Stimulated activated CD4-positive, alpha-beta T cell treated with anti-CD3 and anti-CD28 coated beads, Interleukin-12 subunit alpha, Interleukin-12 subunit beta, amount 100 ng/mL, for 4 hours (primary cell): ENCODE results near the gene SLC25A5.
"Not testable (repeated sequence)": the region's sequence is repeated elsewhere in the genome, so short reads cannot be mapped to it uniquely, and the experiment has no call there.

Experiments used
- DNase-seq: peaks from one replicate; pipeline ENCODE4 v3.0.0-alpha.2; 2020

The SLC25A5 gene

GRCh38 chrX:119478504-119478903, 10.3 kb downstream of the SLC25A5 start:
- no peak for DNase-seq

GRCh38 chrX:119479845-119480244, 11.6 kb downstream of the SLC25A5 start:
- no peak for DNase-seq

- no peak for DNase-seq
Measured at GRCh38 chrX:119481323-119481801, 13.1 kb downstream of the SLC25A5 start.

- no peak for DNase-seq
Measured at GRCh38 chrX:119482041-119482440, 13.8 kb downstream of the SLC25A5 start.

- peak; percentile 66 for DNase-seq
Measured at GRCh38 chrX:119482481-119483480, 14.5 kb downstream of the SLC25A5 start.

- DNase-seq = no peak
Measured at GRCh38 chrX:119486745-119487144, 18.5 kb downstream of the SLC25A5 start.

- not testable (repeated sequence) for DNase-seq
Measured at GRCh38 chrX:119487766-119488165, 19.5 kb downstream of the SLC25A5 start.

- DNase-seq = peak; percentile 18
Measured at GRCh38 chrX:119488749-119489148, 20.5 kb downstream of the SLC25A5 start.

GRCh38 chrX:119489212-119490074, 21.2 kb downstream of the SLC25A5 start:
- no peak for DNase-seq

- DNase-seq = no peak
Measured at GRCh38 chrX:119492463-119492862, 24.2 kb downstream of the SLC25A5 start.

- DNase-seq = not testable (repeated sequence)
Measured at GRCh38 chrX:119493851-119494495, 25.7 kb downstream of the SLC25A5 start.

- DNase-seq = no peak
Measured at GRCh38 chrX:119495734-119496726, 27.8 kb downstream of the SLC25A5 start.

- DNase-seq = no peak
Measured at GRCh38 chrX:119497185-119497584, 28.9 kb downstream of the SLC25A5 start.

GRCh38 chrX:119500061-119500800, 32.0 kb downstream of the SLC25A5 start:
- DNase-seq = no peak

- DNase-seq = no peak
Measured at GRCh38 chrX:119501511-119502148, 33.4 kb downstream of the SLC25A5 start.

- no peak for DNase-seq
Measured at GRCh38 chrX:119502727-119503483, 34.7 kb downstream of the SLC25A5 start.

GRCh38 chrX:119503484-119503861, 35.2 kb downstream of the SLC25A5 start:
- DNase-seq = no peak

- not testable (repeated sequence) for DNase-seq
Measured at GRCh38 chrX:119505145-119505544, 36.9 kb downstream of the SLC25A5 start.

- DNase-seq = no peak
Measured at GRCh38 chrX:119505945-119506344, 37.7 kb downstream of the SLC25A5 start.
